NT2/D1 (cell line): ENCODE results near the gene PRPSAP2.

Experiments used
- YY1 ChIP-seq: IDR thresholded peaks from 2 replicates; pipeline ENCODE4 v1.6.1; 2011; ENCODE audit not compliant: insufficient read length, insufficient read depth
- ZNF274 ChIP-seq: IDR thresholded peaks from 2 replicates; pipeline ENCODE4 v1.6.1; 2011; ENCODE audit warnings: mild to moderate bottlenecking, low read depth, low read length

DNA sequence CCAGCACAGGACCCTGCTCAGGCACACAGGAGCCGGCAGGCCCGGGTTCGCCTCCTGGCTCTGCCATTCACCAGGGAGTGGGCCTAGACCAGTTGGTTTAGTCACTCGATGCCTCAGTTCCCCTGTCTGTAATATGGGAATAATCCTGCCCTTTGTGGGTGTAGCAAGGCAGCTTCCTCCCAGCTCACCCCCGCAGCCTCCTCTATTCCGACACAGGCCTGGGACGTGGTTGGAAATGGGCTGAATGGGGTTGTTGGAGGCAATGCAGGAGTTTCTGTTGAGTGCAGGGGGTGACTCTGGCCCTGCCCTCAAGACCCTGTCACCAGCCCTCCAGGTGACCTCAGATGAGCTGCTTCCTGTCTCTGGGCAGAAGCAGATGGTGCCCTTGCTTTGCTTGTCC lies 113.9 kb downstream of the PRPSAP2 start:
- TF ChIP-seq ZNF274 (no peak), YY1 (no peak)
